NCI-H526 (cell line): Measurements from ENCODE around the gene SLC19A1.

ENCODE experiments used
- DNase-seq, 2 experiments: peaks; one replicate each; lab custom pipeline; 2025; lab: John Stamatoyannopoulos, UW

Gene SLC19A1

DNA sequence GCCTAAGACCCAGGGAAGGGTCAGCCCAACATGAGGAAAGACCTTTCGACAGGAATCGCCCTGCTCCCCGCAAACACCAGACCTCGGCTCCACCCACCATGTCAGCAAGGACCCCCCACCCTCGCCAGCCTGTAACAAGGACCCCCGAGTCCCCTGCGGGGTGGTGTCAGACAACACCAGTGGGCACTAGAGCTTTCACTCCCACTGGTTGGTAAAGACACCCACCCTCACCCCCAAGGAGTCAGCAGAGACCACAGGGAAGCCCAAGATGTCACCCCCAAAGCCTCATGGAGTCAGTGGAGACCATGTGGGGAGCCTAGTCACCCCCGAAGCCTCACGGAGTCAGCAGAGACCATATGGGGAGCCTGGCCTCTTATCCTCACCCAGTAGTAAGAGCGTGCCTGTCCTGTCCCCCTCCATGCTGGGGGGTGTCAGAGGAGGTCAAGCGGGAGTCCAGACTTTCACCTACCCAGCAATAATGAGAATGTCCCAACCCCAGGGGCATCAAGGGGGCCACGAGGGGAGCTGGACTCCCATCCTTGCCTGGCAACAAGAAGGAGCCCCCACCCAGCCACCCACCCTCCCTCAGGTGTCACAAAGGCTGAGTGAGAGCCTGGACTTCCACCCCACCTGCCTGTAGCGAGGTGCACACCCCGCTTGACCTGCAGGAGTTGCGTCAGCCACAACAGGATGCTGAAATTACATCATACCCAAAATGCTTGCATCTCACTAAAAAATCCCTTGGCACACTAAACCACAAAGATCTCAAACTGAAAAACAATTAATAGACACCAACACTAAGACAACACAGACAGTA, 24.8 kb downstream of the SLC19A1 start:
- DNase-seq: no peak

DNA sequence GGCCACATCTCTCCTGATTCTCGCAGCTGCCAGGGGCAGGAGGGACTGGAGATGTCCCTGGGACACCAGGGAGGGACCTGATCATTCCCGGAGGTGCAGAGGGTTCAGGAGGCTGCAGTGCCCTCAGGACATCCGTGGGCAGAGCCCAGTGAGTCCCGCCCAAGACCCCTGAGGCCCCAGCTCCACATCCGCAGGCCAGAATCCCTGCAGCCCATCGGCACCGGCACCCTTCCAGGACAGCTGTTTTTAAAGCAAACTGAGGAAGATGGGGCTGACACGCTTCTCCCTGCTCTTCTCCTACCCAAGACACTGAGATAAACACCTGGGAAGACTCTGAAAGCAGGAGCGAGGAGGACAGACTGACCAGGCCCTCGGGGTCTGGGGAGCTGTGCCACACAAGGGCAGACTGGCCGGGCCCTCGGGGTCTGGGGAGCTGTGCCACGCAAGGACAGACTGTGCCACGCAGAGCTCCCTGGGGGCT, 25.5 kb downstream of the SLC19A1 start:
- no peak for DNase-seq

DNA sequence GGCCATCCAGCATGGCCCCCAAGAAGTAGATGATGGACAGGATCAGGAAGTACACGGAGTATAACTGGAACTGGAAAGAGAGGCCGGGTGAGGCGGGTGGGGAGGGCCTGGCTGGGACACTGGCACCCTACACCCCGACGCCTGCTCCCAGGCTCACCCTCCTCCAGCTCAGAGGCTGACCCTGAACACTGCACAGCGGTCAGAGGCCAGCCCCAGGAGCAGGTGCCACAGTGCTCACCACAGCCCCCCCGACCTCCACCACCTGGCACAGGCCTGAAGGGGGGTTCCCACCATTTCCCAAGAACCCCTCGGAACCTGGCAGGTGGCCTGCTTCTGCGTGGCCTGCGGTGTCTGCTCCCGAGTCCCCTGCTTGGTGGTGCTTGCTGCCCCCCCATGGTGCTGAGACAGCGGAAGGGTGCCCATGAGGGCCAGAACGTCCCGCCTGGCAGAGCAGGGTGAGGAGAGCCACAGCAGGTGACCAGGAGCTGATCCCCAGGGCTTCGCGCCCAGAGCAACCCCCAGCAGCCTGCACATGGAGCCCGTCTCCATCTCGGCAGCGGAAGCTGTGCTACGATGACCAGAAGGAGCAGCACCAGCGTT, 26.1 kb downstream of the SLC19A1 start:
- DNase-seq: no peak

DNA sequence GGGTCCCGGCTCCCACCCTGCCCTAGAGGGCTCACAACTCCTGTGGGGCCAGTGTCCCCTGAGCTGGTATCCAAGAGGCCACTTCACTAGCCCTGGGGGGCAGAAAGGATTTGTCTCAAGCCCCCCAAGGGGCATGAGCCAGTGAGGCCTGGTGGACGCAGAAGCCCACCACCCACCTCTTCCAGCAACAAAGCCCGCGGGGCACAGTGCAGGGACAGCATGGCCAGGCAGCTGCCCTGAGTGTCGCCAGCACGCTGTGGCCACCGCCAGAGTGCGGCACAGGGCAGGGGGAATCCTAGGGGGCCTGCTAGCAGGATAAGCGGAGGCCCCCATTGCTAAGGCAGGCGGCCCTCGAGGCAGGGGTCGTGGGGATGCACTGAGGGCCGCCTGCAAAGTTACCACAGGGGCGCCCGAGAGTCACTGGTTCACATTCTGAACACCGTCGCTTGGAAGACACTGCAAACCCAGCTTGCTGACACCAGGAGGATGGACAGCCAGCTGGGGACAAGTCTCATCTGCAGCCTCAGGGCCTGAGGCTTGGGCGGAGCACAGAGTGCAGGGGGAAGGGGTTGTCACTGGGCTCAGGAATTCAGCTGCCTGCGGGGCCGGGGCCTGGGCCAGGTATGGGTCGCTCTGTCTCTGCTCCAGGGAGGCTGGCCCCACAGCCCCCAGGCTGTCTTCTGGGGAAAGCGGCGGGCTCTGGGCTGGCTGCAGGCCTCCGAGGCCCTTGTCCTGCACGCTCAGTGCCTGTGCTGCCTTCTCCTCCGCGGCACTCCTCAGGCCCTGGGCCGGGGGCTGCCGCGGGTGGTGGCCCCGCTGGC, 26.8 kb downstream of the SLC19A1 start:
- no peak for DNase-seq

DNA sequence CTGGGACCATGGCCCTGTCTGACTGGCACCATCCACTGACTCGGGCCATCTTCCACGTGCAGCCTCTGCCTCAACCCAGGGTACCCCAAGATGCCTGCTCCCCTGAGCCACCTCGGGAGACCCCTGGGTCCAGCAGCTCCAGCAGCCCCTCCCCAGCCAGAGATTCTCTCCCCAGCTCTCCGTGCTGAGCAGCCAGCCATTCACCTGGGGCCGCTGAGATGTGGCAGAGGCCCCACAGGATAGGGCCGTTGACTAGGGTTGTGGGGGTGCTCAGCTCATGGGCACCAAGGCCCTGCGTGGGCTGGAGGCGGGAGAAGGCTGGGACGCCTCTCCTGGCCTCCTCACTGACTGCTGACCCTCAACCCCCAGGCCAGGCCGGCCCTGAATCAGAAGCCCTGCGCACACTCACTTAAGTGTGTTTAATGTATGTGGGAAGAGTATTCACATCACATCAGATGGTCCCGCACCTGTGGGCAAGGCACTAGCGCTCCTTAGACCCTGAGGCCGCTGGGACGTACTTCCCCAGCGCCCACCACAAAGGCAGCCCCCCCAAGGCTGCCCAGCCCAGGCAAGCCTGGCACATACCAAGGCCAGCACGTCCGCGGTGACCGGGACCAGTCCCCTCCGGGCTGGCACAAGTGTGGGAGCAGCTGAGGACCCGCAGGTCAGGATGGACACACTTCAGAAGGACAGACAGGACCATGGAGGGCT, 27.8 kb downstream of the SLC19A1 start:
- no peak for DNase-seq

DNA sequence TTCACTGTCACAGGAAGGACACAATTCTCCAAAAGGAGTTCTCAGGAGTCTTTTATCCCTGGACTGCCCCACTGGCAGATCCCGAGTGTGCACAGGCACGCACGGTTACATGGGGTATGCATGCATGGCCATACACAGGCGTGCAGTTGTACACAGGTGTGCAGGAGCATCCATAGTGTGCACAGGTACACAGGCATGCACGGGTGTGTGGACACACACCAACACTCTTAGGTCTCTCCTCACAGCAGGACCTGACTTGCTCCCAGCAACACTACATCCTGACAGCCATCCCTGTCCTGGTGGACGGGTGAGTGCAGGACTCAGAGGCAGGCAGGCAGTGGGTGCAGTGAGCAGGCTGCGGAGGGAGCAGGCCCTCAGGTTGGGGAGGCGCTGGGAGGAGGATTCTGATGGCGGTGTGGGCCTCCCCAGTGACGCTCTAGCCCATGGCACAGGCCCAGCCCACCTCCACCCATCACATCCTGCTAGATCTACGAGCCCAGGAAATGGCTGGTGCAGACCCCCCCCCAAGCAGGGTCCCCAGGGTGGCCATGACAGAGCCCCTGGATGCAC, 28.4 kb downstream of the SLC19A1 start:
- DNase-seq: no peak

DNA sequence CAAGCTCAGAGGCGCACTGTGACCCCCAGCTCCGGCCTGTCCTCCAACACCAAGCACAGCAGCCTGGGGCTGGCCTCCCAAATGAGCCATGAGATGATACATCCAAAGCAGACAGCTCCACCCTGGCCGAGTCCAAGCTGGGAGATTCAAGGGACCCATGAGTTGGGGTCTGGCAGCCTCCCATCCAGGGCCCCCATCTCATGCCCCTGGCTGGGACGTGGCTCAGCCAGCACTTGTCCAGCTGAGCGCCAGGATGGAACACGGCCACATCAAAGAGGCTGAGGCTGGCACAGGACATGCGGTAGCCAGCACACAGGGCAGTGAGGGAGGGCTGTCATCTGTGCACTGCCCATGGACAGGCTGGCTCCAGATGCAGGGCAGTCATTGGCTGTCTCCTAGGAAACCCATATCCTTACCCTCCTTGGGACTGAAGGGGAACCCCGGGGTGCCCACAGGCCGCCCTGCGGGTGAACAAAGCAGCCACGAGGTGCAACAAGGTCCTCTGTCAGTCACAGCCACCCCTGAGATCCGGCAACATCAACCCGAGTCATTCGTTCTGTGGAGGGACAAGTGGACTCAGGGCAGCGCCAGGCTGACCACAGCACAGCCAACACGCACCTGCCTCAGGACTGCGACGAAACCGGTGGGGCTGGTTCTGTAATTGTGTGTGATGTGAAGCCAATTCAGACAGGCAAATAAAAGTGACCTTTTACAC, 29.1 kb downstream of the SLC19A1 start:
- DNase-seq: no peak

DNA sequence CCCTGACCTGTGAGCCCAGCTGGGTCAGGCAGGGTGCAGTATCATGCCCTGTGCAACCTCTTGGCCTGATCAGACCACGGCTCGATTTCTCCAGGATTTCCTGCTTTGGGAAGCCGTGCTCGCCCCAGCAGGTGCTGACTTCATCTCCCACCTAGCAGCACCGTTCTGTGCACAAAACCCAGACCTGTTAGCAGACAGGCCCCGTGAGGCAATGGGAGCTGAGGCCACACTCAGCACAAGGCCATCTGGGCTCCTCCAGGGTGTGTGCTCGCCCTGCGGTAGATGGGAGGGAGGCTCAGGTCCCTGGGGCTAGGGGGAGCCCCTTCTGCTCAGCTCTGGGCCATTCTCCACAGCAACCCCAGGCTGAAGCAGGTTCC, 29.6 kb downstream of the SLC19A1 start:
- no peak for DNase-seq

DNA sequence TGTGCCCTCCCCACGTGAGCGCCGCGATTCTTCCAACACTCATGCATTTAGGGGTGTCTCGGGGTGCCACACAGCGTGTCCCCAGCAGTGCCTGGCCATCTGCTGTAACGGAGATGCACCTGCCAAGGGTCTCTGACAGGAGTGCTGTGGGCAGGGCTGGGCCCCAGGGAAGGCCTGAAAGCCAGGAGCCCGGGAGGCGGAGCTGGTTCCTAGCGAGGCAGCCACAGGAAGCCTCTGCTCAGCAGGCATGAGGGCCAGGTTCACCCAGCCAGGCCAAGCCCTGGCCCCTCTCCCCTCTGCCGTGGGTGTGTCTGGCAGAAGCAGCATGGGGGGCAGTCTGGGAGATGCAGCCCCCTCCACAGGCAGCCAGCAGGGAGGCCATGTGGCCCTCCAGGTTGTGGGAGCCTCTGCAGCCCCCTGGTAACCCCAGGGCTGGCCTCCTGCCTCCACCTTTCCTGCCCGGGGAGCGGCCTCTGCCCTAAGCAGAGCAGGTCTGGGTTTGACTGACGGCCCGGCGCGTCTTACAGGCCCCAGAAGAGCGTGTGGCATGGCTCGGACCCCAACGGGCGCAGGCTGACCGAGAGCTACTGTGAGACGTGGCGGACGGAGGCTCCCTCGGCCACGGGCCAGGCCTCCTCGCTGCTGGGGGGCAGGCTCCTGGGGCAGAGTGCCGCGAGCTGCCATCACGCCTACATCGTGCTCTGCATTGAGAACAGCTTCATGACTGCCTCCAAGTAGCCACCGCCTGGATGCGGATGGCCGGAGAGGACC, 30.4 kb downstream of the SLC19A1 start:
- DNase-seq: no peak

DNA sequence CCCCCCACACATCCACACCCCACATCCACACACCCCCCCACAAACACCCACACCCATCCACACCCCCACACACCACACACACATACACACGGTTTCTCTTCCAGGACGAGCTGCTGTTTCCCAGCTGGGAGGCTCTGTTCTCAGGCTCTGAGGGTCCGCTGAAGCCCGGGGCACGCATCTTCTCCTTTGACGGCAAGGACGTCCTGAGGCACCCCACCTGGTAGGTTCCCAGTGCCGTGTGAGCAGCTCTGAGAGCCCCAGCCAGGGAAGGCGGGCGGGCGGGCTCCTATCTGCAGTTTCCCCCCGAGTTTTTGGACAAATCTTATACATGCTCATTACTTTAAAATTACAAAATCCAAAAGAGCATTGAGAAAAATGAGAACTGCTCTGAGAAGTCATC, 31.2 kb downstream of the SLC19A1 start:
- no peak for DNase-seq

DNA sequence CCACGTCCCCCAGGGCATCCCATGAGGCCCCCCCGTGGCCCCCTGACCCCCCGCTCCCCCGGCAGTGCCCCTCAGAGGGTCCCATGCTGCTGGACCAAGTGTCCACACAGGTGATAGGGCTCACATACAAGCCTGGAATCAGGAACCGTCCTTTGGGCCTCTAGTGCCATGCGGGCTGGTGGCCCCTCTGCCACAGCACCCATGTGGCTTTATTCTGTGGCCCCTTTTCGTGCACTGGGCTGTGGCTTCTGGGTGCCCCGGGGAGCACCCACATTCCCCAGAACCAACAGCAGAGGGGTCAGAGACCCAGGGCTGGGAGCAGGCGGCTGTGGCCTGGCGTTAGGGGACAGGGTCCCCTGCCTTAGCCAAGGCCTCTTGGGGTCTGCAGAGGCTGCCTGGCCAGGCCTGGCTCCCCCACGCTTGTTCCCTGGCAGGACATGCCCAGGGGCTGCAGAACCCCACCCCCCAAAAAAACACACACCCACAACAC, 31.7 kb downstream of the SLC19A1 start:
- no peak for DNase-seq

DNA sequence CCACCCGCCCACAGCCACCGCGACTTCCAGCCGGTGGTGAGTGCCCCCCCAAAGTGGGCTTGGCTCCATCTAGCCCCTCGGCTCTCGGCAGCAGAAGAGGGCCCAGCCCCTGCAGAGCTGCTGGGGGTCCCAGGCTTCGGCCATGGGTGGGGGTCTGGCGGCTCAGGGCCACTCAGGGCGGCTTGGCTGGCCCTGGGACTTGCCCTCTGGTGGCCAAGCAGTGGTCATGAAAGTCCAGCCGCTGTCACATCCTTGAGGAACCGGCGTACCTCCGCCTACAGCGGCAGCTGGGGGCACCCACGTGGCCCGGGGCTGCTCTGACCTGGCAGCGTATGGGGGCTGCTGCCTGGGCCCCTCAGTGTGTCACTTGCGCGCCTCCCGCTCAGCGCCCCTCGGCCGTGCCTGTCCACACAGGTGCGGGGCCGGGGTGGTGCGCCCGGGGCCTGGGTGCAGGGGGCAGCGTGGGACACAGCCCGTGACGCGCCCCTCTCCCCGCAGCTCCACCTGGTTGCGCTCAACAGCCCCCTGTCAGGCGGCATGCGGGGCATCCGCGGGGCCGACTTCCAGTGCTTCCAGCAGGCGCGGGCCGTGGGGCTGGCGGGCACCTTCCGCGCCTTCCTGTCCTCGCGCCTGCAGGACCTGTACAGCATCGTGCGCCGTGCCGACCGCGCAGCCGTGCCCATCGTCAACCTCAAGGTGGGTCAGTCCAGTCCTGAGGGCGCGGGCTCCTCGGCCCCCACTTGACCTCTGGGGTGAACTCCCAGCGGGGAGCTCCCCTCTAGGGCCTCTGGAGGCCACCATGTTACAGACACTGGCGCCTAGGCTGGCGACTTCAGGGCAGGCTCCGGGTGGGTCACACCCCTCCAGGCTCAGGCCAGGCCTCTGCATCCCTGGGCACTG, 32.4 kb downstream of the SLC19A1 start:
- no peak for DNase-seq

DNA sequence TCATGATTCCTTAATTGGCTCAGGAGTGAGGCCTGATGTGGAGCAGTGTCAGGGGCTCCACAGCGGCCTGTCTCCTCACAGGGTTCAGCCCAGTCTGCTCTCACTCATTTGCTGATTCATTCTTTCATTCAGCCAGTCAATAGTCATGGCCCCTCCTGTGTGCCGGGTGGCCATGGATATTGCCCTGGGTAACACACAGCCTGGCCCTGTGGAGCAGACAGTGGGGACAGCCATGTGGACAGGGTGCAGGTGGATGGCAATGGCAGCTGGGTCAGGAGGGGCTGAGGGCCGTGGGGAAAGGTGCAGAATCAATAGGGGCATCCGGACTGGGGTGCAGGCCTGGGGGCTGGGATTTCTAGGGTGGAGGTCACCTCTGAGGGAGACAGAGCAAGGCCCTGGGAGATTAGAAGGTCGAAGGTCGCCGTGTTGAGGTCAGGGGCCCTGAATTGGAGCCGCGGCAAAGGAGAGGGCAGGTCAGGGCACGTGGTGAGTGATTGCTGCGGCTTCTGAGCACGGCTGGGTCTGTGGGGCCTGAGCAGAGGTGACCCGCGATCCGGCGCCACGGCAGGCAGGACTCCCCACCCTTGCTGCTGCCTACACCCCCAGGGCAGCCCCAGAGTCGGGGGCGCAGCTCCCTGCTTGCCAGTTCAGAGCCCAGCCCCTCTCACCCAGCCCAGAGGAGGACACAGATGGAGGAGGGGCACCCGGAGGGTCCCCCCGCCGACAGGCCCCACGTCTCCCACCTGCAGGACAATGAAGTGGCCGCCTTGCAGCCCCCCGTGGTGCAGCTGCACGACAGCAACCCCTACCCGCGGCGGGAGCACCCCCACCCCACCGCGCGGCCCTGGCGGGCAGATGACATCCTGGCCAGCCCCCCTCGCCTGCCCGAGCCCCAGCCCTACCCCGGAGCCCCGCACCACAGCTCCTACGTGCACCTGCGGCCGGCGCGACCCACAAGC, 33.4 kb downstream of the SLC19A1 start:
- peak in 1 of 2 experiments; percentile 21 for DNase-seq

DNA sequence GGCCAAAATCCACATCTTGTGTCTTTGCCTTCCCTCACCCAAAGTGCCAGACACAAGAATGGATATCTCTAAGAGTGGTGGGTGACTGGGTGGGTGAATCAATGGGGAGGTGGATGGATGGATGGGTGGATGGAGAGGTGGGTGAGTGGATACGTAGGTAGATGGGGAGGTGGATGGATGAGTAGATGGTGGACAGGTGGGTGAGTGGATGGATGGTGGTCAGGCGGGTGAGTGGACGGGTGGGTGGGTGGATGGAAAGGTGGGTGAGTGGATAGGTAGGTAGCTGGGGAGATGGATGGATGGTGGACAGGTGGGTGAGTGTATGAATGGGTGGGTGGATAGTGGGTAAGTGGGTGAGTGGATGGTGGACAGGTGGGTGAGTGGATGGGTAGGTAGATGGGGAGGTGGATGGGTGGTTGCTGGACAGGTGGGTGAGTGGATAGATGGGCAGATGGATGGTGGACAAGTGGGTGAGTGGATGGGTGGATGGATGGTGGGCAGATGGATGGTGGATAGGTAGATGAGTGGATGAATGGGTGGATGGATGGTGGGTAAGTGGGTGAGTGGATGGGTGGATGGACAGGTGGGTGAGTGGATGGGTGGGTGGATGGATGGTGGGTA, 34.2 kb downstream of the SLC19A1 start:
- DNase-seq: no peak

DNA sequence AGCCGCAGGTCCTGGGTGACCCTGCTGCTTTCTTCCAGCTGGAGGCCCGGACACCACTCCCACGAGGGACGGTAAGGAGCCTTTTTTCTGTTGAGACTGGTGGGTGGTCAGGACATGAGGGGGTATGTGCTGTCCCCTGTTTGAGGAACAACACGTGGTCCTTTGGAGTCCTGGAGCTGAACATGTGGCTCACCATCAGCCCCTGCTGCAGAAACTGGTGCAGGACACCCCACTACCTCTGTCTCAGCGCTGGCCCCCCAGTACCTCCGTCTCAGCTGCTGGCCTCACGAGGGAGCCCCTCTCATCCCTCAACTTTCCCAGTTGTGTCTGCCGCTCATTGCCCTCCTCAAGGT, 34.7 kb downstream of the SLC19A1 start:
- no peak for DNase-seq

DNA sequence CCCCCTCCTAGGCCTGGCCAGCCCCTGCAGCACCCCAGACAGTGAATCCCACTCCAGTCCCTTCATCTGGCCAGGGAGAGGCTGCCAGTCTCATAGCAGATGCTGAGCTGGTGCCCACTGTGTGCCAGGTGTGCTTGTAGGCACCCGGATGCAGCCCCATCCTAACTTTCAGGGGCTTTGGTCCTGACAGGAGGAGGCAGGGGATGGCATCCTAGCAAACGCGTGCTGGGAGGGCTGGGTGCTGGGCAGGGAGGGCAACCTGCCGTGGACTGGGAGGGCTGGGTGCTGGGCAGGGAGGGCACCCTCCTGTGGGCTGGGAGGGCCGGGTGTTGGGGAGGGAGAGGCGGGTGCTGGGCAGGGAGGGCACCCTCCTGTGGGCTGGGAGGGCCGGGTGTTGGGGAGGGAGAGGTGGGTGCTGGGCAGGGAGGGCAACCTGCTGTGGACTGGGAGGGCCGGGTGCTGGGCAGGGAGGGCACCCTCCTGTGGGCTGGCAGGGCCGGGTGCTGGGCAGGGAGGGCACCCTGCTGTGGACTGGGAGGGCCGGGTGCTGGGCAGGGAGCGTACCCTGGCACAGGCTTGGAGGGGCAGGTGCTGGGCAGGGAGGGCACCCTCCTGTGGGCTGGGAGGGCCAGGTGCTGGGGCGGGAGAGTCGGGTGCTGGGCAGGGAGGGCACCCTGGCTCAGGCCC, 35.3 kb downstream of the SLC19A1 start:
- DNase-seq: no peak

DNA sequence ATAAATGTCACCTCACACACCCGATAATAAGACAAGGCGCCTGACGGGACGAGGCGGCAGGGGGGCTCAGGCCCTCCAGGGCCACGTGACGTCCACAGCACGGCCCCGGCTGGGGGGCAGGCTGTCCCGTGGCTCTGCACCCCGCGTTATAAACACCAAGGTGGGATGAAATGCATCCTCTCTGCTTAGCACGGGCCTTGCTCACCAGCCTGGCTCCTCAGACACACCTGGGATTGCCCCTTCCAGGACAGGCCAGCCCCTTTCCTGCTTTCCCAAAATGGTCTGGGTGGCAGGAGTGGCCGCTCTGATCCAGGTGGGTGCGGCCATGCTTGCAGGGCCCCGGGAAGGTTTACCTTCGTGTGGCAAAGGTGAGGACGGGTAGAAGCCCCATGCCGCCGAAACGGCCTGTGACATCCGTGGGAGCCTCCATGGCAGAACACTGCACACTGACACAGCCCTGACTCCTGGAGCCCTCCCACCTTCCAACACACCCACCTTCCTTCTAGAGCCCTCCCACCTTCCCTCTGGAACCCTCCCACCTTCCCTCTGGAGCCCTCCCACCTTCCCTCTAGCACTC, 35.9 kb downstream of the SLC19A1 start:
- DNase-seq: peak in 1 of 2 experiments; percentile 27
